Measurements from ENCODE around the gene ZDHHC12. TPM values are rescaled to one million over a fixed set of nuclear protein-coding genes. Genes with fewer than 3 reads are reported as not detected.
A peak's percentile ranks its signal among the peaks of the same experiment; 100 is the strongest.

The ZDHHC12 gene
- polyA plus RNA-seq, 2 of the 4 experiments (the other 2 are of a cell fraction) = 37.6 to 75.7 TPM

- no peak for TF ChIP-seq RNF2 (IDR thresholded peaks at IDR 0.05; ENCODE audit: borderline replicate concordance, low read depth)
- no peak for TF ChIP-seq SREBF2 (IDR thresholded peaks at IDR 0.05)
- TF ChIP-seq HDAC2 (IDR thresholded peaks at IDR 0.05) = no peak
- TF ChIP-seq HEYL (CRISPR knock-in tag; IDR thresholded peaks at IDR 0.05) = no peak
- TF ChIP-seq POLR2AphosphoS2 (conservative IDR thresholded peaks at IDR 0.05; ENCODE audit: low read length) = no peak
- no peak for TF ChIP-seq REST (IDR thresholded peaks at IDR 0.05)
- no peak for TF ChIP-seq ATOH8 (CRISPR knock-in tag; IDR thresholded peaks at IDR 0.05; ENCODE audit: low read depth)
- TF ChIP-seq JUN (IDR thresholded peaks at IDR 0.05) = peak; percentile 63 to 98; a peak in 4 of 5 replicates
- TF ChIP-seq KDM5A (IDR thresholded peaks at IDR 0.05) = peak; percentile 26; the same call in 1 of the 2 replicates
- 0 out of 2 replicates have a peak, but pooled peaks have one; percentile 55 for TF ChIP-seq HOXB5 (CRISPR knock-in tag; IDR thresholded peaks at IDR 0.05)
- no peak for TF ChIP-seq NFE2L2 (conservative IDR thresholded peaks at IDR 0.05; ENCODE audit: low read length)
- TF ChIP-seq MAX (IDR thresholded peaks at IDR 0.05) = peak; percentile 84
- peak; percentile 58; the same call in 1 of the 3 replicates for TF ChIP-seq BCL3 (IDR thresholded peaks at IDR 0.05)
- no peak for TF ChIP-seq ESRRA (IDR thresholded peaks at IDR 0.05; ENCODE audit: borderline replicate concordance, low read length)
- TF ChIP-seq NPAS2 (CRISPR knock-in tag; IDR thresholded peaks at IDR 0.05; ENCODE audit: borderline replicate concordance) = no peak
- peak; percentile 21; the same call in 1 of the 2 replicates for TF ChIP-seq ZC3H11A (IDR thresholded peaks at IDR 0.05)
- no peak for TF ChIP-seq FOXS1 (CRISPR knock-in tag; IDR thresholded peaks at IDR 0.05)
- no peak for TF ChIP-seq FOSB (CRISPR knock-in tag; IDR thresholded peaks at IDR 0.05)
- peak; percentile 62; the same call in 1 of the 2 replicates for TF ChIP-seq MYC (IDR thresholded peaks at IDR 0.05; ENCODE audit: borderline replicate concordance, low read length)
- peak; percentile 35; the same call in 1 of the 2 replicates for TF ChIP-seq GATA3 (IDR thresholded peaks at IDR 0.05; ENCODE audit: borderline replicate concordance)
- TF ChIP-seq HOXB13 (CRISPR knock-in tag; IDR thresholded peaks at IDR 0.05; ENCODE audit: low read depth) = no peak; the same call in 1 of the 2 replicates
- no peak for TF ChIP-seq CBX2 (IDR thresholded peaks at IDR 0.05; ENCODE audit: borderline replicate concordance, low read depth)
These were observed 48.0 kb upstream of the ZDHHC12 start, which contains the start of gene ZER1 (continued) for GRCh38 chr9:128771745-128772519.
